Esophagus squamous epithelium (tissue), 5 donors: ENCODE data around the gene IFI44. TPM values are rescaled to one million over a fixed set of nuclear protein-coding genes. Genes with fewer than 3 reads are reported as not detected.

Experiments
- DNase-seq: peaks from one replicate; lab custom pipeline; 2025; lab: John Stamatoyannopoulos, UW
- H3K27ac ChIP-seq, 4 donors: fragments of 200-600 bp; sonication (generic); one replicate each; pipeline ENCODE4 v1.5.1; 2016 to 2019; ENCODE audit warnings: mild to moderate bottlenecking in 1 of 4
- H3K27me3 ChIP-seq, 4 donors: fragments of 200-600 bp; sonication (generic); 1 replicate in 3 of 4; 2 replicates in 1 of 4; pipeline versions ENCODE4 v1.5.1 to v1.6.0; 2017 to 2021; ENCODE audit warnings: antibody characterized with exemption in 1 of 4
- H3K36me3 ChIP-seq, 3 donors: fragments of 200-600 bp; sonication (generic); one replicate each; pipeline ENCODE4 v1.5.1; 2016 to 2019
- H3K4me1 ChIP-seq, 3 donors: fragments of 200-600 bp; sonication (generic); one replicate each; pipeline ENCODE4 v1.5.1; 2017 to 2019
- H3K4me3 ChIP-seq, 4 donors: fragments of 200-600 bp; sonication (generic); 1 replicate in 3 of 4; 2 replicates in 1 of 4; pipeline ENCODE4 v1.5.1; 2016 to 2019; ENCODE audit warnings: mild to moderate bottlenecking in 2 of 4, moderate library complexity in 1 of 4
- H3K9me3 ChIP-seq, 3 donors: fragments of 200-600 bp; sonication (generic); one replicate each; pipeline ENCODE4 v1.5.1; 2016 to 2019
- CTCF ChIP-seq, 6 experiments: fragments of 450-650 bp in 4 of 6; fragments of 200-600 bp in 2 of 6; sonication (generic) in 2 of 6; IDR thresholded peaks; one replicate each; pipeline ENCODE4 v1.5.1; 2016 to 2019; ENCODE audit warnings: antibody characterized with exemption in 6 of 6, mild to moderate bottlenecking in 4 of 6, moderate library complexity in 4 of 6
- POLR2A ChIP-seq, 4 donors: fragments of 450-650 bp; IDR thresholded peaks; one replicate each; pipeline ENCODE4 v1.6.1; 2017; ENCODE audit warnings: antibody characterized with exemption in 4 of 4, mild to moderate bottlenecking in 4 of 4, moderate library complexity in 3 of 4
- WGBS, 2 donors: methylation state at CpG; one replicate each; pipeline ENCODE4 v1.1.5; 2018; 5-methylcytosine and 5-hydroxymethylcytosine counted together
- intact Hi-C: fragments of 100-400 bp; cut with DNase I; formaldehyde crosslinking; loops from one replicate; pipeline ENCODE4 v1.15.0; 2022
- total RNA-seq, 4 donors: library from RNA; depleted of rRNA; stranded (reverse); fragments of >200 nt; gene quantifications; one replicate each; pipeline ENCODE4 v1.1.0, GENCODE V29; 2016
- donor health status: DM: yes; HTN: yes; CAD: no.

Gene IFI44
- 10 to 100 TPM in 2 of 4 donors, 1 to 10 TPM in 2; 3.1 to 33.0 (median 7.6) TPM for total RNA-seq

GRCh38 chr1:78649628-78650027 is at the start of gene IFI44:
Gene IFI44 (plus strand): TSS chr1:78649831. CDS start chr1:78650196, 365 bp downstream.
- Histone ChIP-seq H3K27me3 (no peaks in the 10 kb centered on the region), H3K27ac (peak within 1 kb of the TSS; percentile 23 to 77 (median 58)), H3K4me3 (peak within 1 kb of the TSS; percentile 1 to 59 (median 38)), H3K9me3 (no peaks in the 10 kb centered on the region), H3K36me3 (no peaks in the 10 kb centered on the region), H3K4me1 (peaks cover 0 to 50% (median 4%) of the 10 kb centered on the region in 3 donors)
- no peak for DNase-seq
- peak in 2 of 4 donors; percentile 43 to 57 for TF ChIP-seq POLR2A (IDR thresholded peaks at IDR 0.05)
- TF ChIP-seq CTCF (IDR thresholded peaks at IDR 0.05), result no peak
- intact Hi-C loops, result no loop called here

GRCh38 chr1:78601068-78601467 is 48.6 kb upstream of the IFI44 start:
- no peaks in the 10 kb centered on the region for H3K9me3 ChIP-seq
- H3K27ac ChIP-seq, result no peak overlapping the region
- TF ChIP-seq CTCF (IDR thresholded peaks at IDR 0.05) (no peak), POLR2A (IDR thresholded peaks at IDR 0.05) (no peak)
- DNase-seq, result no peak
- 47 to 48% methylated on average over 1 of the region's 1 CpG for WGBS, 2 donors
- no peaks in the 10 kb centered on the region for H3K27me3 ChIP-seq
- no peak overlapping the region for H3K4me3 ChIP-seq
- H3K36me3 ChIP-seq, result no peaks in the 10 kb centered on the region
- H3K4me1 ChIP-seq, result no peaks in the 10 kb centered on the region
- intact Hi-C loops, result loop anchor here (10.0 kb wide), 1 partner anchor 466 kb away; no protein-coding TSS in a partner anchor

GRCh38 chr1:78603206-78603605 is 46.4 kb upstream of the IFI44 start:
- no peak for TF ChIP-seq CTCF (IDR thresholded peaks at IDR 0.05)
- TF ChIP-seq POLR2A (IDR thresholded peaks at IDR 0.05), result no peak
- H3K4me1 ChIP-seq, result no peaks in the 10 kb centered on the region
- no peak for DNase-seq
- H3K27me3 ChIP-seq, result peaks cover 0 to 8% (median 0%) of the 10 kb centered on the region in 4 donors
- H3K36me3 ChIP-seq, result no peaks in the 10 kb centered on the region
- intact Hi-C loops, result loop anchor here (10.0 kb wide), 1 partner anchor 468 kb away; no protein-coding TSS in a partner anchor
- H3K4me3 ChIP-seq, result no peak overlapping the region
- WGBS, 2 donors, result 87 to 92% methylated on average over 1 of the region's 1 CpG
- H3K27ac ChIP-seq, result no peak overlapping the region
- H3K9me3 ChIP-seq, result no peaks in the 10 kb centered on the region

GRCh38 chr1:78604643-78605042 is 45.0 kb upstream of the IFI44 start:
- no peak for TF ChIP-seq CTCF (IDR thresholded peaks at IDR 0.05)
- no peak for TF ChIP-seq POLR2A (IDR thresholded peaks at IDR 0.05)
- peaks cover 0 to 13% (median 0%) of the 10 kb centered on the region in 4 donors for H3K27me3 ChIP-seq
- no peaks in the 10 kb centered on the region for H3K36me3 ChIP-seq
- intact Hi-C loops, result loop anchor here (10.0 kb wide), 1 partner anchor 470 kb away; no protein-coding TSS in a partner anchor
- no peak for DNase-seq
- WGBS, 2 donors, result 68 to 74% methylated on average over 5 of the region's 5 CpGs
- H3K4me3 ChIP-seq, result no peak overlapping the region
- no peak overlapping the region for H3K27ac ChIP-seq
- H3K9me3 ChIP-seq, result no peaks in the 10 kb centered on the region
- H3K4me1 ChIP-seq, result no peaks in the 10 kb centered on the region

- Histone ChIP-seq H3K36me3 (no peaks in the 10 kb centered on the region), H3K27me3 (peaks cover 0 to 13% (median 0%) of the 10 kb centered on the region in 4 donors), H3K4me1 (no peaks in the 10 kb centered on the region), H3K27ac (no peak overlapping the region), H3K9me3 (no peaks in the 10 kb centered on the region), H3K4me3 (no peak overlapping the region)
- 65 to 76% methylated on average over 2 of the region's 2 CpGs for WGBS, 2 donors
- TF ChIP-seq CTCF (IDR thresholded peaks at IDR 0.05), result no peak
- no peak for TF ChIP-seq POLR2A (IDR thresholded peaks at IDR 0.05)
- intact Hi-C loops, result loop anchor here (10.0 kb wide), 1 partner anchor 471 kb away; no protein-coding TSS in a partner anchor
- no peak for DNase-seq
Observed at GRCh38 chr1:78606274-78606673, 43.4 kb upstream of the IFI44 start.
